Amniotic stem cell (primary cell): ENCODE data around the gene ZSWIM3.
A peak's percentile ranks its signal among the peaks of the same experiment; 100 is the strongest.

Experiments
- DNase-seq: peaks from one replicate; lab custom pipeline; 2025; lab: John Stamatoyannopoulos, UW

ZSWIM3 gene

GRCh38 chr20:45910670-45911485, 53.5 kb downstream of the ZSWIM3 start:
- peak; percentile 86 for DNase-seq

DNA sequence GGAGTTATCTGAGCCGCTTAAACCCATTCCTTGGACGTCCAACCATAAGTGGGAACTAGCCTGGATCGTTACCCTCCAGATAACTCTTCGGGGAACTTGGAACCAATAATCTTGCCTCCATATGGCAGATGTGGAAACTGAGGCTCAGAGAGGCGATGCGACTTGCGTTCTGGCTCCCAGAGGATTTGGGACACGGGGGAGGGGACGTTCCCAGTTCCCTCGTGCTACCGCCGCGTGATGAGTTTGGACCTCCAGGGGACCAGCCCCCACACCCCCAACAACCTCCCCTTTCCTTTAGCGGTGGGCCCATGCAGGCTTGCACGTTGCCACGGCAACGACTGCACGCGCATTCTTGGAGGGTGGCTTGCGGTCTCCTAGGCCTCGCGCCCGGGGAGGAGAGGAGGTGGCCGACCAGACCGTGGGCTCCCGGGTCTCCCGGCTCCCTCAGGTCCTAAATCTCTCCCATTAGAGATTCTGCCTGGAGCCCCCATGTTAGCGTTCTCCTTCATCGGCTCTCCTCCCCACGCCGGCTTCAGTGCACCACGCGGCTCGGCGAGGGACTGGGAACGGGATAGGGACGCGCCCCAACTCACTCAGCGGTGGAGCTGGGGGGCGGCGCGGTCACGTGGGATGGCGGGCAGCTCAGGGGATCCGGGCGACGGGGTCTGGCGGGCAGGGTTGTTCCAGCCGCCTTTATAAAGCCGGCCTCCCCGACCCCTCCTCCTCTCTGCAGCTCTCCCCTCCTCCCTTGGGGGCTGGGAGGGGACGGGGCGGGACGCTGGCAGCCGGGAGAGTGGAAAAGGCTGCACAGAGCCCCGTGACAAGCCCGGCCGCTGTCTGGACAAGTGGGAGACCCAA, 54.3 kb downstream of the ZSWIM3 start, which contains the start of gene PLTP:
PLTP (minus strand) TSS at position 670 of the 858 bp plus-strand sequence. CDS start 703 bp downstream, outside the sequence.
- no peak for DNase-seq

DNA sequence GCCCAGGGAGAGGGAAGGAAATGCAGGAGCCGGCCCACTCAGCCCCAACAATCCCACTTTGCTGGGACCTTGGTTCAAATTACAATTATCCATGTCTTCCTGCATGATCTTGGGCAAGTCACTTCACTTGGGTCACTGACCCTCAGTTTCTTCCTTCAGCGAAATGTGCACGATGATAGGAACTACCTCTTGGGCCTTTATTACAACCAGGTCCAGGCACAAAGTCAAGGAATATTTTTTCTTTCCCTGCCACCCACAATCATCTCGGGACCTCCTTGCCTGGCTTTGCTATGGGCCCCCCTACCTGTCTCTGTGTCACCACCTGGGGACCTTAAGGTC, 54.9 kb downstream of the ZSWIM3 start:
- DNase-seq = no peak

- no peak for DNase-seq
These were observed 55.7 kb downstream of the ZSWIM3 start for GRCh38 chr20:45913116-45913515.

DNA sequence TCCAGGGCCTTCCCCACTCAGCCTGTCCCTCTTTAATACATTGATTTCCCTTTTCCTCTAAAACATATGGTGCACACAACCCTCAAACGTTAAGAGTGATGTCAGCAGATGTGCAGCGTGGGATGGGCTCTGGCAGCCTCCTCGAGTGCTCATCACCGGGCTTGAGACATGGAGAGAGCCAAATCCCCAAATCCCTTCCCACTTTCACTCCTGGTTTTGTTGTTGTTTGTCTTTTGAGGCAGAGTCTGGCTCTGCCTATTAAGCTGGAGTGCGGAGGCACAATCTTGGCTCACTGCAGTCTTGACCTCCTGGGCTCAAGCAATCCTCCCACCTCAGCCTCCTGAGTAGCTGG, 60.4 kb downstream of the ZSWIM3 start:
- DNase-seq = no peak

GRCh38 chr20:45918182-45918737, 60.8 kb downstream of the ZSWIM3 start:
- DNase-seq = no peak

GRCh38 chr20:45918779-45919537, 61.5 kb downstream of the ZSWIM3 start:
- DNase-seq = no peak

DNA sequence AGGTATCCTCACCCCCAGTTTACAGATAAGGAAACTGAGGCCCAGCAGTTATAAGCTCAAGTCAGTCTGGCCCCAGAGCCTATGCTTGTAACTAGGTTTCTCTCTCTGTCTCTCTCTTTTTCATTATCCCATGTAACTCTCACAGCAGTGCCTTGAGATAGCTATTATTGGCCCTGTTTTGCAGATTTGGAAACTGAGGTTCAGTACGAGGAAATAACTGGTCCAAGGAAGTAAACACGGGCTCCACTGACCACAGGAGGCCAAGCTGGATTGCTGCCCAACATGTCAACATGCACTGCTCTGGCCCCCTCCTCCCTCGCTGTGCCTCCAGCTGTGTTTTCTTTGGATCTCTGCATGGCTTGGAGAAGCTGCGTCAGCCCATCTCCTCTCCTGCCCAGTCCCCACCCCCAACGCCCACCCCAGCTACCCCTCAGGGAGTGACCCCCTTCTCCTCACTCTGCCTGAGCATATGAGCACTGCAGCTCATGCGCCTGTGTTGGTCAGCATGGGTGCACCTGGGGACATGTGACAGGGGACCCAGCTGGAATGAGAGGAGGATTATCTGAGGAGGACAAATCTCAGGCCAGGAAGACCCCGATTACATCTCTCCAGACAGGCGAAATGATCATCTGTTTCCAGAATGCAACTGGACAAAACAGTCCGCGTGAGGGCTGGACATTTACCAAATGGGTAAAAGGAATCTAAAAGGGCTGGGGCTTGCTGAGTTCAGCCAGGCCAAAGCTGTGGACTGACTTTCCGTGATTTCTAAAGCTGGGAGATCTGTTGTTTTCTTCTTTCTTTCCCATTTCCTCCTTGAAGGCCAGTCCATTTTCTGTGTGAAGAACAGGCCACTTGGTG, 62.4 kb downstream of the ZSWIM3 start:
- DNase-seq = no peak

DNA sequence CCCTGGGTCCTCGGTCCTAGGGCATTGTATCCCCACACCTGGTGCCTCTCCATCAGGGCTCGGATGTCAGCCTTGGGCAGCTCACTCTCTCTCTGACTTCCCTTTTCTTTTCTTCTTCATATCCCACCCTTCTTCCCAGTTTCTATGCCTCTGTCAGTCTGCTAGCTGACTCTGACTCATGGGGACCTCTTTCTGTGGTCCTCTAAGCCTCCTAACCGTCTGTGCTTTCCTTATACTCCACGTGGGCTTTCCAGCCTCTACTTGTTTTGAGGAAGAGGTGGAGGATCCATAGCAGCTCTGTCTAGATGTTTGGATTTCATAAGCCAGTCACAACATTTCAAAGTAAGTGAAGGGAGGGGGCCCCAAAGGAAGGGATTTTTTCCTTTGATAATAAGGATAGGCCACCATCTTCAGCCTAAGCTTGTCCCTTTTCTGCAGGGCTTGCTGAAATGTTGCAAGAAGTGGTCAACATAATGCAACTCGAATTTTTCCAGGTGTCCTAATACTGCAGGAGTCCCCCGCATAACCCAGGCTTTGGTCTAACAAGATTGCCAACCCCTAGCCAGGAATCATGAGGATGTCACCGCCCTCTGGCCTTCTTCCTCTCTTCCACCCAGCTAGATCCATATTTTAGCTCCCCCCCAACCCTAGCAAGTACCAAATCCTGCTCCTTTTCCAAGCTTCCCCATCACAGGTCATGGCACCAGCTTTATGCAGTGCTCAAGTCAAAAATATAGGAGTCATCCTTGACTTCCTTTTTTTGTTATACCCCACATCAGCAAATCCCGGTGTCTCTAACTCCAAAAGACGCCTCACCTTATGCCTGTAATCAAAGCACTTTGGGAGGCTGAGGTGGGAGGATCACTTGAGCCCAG, 63.3 kb downstream of the ZSWIM3 start:
- DNase-seq = no peak

DNA sequence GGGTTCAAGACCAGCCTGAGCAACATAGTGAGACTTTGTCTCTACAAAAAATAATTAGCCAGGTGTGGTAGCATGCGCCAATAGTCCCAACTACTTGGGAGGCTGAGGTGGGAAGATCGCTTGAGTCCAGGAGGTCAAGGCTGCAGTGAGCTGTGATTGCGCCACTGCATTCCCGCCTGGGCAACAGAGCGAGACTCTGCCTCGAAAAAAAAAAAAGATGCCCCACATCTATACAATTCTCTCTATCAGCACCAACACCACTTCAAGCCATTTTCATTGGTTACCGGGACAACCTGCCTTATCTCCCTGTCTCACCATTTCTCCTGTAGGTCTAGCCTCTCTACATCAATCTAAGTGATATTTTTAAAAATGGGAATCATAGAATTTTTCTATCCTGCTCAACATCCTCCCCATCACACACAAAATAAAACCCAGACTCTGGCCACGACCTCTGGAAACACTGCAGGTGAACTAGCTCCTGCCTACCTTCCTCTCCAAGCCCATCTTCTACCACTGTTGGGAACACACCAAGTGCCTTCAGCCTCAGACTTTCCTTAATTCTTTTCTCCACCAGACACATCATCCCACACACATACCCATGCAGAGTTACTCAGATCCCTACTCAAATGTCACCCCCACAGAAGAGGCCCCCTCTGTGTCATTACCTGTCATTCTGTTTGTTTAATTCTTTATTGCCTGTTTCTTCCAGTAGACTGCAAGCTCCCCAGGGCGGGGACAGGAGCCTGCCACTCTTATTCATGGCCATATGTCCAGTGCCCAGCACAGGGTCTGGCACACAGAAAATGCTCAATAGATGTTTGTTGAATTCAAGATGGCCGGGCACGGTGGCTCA, 64.1 kb downstream of the ZSWIM3 start:
- DNase-seq = no peak

DNA sequence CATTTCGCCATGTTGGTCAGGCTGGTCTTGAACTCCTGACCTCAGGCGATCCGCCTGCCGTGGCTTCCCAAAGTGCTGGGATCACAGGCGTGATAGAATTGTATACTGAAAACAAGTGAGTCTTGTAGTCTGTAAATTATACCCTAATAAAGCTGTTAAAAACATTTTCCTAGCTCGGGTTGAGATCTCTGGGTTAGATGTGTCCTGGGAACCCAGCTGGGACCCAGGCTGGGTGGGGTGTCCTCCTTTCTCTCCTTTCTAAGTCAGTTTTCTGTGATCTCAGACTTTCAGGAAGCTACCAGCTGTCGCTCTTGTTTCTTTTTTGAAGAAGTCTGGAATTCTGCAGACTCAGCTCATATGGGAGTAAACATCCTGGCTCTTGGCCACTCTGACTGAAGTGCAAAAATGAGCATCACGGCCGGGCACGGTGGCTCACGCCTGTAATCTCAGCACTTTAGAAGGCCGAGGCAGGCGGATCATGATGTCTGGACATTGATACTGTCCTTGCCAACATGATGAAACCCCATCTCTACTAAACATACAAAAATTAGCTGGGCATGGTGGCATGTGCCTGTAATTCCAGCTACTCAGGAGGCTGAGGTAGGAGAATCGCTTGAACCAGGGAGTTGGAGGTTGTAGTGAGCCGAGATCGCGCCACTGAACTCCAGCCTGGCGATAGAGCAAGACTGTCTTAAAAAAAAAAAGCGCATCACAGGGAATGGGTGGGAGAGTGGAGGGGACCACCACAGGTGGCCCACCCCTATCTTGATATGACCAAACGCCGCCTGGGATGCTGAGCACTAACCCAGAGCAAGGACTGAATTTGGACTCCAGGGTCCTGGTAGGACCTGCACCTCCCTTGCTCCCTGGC, 67.2 kb downstream of the ZSWIM3 start:
- DNase-seq = no peak

DNA sequence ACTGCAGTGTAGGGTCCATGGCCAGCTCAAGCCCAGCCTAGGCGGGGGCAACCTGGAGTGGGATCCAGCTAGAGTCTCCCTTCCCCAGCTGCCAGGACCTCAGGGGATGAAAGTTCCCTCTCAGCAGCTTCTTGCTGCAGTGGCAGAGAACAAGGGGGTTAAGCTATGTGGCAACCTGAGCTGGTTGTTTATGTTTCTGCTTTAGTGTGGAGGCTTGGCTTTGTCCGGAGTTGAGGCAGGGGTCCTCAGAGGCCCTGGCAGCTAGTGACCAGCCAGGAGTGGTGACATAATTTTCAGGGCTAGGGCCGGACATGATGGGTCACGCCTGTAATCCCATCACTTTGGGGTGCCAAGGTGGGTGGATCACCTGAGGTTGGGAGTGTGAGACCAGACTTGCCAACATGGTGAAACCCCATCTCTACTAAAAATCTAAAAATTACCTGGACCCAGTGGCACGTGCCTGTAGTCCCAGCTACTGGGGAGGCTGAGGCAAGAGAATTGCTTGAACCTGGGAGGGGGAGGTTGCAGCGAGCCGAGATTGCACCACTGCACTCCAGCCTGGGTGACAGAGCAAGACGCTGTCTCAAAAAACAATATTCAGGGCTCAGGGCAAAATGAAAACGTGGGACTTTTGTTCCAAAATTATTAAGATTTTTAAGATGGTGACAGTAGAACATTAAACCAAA, 68.5 kb downstream of the ZSWIM3 start:
- DNase-seq = no peak

DNA sequence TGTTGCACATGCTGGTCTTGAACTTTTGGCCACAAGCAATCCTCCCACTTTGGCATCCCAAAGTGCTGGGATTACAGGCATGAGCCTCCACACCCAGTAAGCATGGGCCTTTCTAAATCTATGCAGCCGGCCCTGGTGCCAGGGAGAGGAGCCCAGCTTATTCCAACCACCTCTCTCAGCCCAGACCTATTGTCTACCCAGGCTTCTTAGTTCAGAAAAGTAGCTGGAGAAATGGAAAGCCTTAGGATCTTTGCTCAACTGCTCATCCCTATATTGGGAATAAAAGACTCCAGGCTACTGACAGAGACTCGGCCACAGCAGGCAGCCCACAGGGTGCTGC, 69.3 kb downstream of the ZSWIM3 start:
- DNase-seq = no peak

DNA sequence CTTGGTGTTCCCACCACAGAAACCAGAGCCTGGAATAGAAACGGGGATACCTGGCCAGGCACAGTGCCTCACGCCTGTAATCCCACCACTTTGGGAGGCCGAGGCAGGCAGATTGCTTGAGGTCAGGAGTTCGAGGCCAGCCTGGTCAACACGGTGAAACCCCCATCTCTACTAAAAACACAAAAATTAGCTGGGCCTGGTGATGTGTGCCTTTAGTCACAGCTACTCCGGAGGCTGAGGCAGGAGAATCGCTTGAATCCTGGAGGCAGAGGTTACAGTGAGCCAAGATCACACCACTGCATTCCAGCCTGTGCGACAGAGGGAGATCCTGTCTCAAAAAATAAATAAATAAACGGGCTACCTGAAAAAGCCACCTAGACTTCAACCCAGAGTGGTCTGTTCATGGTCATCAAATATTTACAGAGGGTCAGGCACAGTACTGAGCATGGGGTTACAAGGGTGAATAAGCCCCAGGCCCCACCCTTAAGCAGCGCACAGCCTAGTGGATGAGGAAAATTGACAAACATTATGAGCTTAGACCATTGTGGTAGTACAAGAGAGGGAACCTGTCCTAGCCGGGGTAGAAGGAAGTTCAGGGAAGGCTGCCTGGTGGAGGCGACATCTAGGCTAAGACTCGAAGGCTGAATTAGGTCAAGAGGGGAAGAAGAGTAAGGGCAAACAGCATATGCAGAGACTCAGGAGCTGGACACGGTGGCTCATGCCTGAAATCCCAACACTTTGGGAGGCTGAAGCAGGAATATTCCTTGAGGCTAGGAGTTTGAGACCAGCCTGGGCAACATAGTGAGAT, 69.9 kb downstream of the ZSWIM3 start:
- no peak for DNase-seq
